Lower leg skin (tissue), 4 donors: Measurements from ENCODE around the gene DOCK1. TPM values are rescaled to one million over a fixed set of nuclear protein-coding genes. Genes with fewer than 3 reads are reported as not detected.

Experiments
- DNase-seq, 2 donors: peaks; one replicate each; pipeline ENCODE4 v3.0.0-alpha.2; 2019; ENCODE audit warnings: low spot score in 2 of 2
- H3K4me3 ChIP-seq: fragments of 200-600 bp; sonication (generic); 2 replicates; pipeline ENCODE4 v1.5.1; 2017; ENCODE audit warnings: mild to moderate bottlenecking, low read depth; ENCODE audit not compliant: poor library complexity, severe bottlenecking
- POLR2A ChIP-seq, 2 donors: fragments of 450-650 bp; IDR thresholded peaks; one replicate each; pipeline ENCODE4 v1.6.1; 2016 to 2017; ENCODE audit warnings: antibody characterized with exemption in 2 of 2, mild to moderate bottlenecking in 1 of 2, moderate library complexity in 1 of 2
- WGBS, 2 donors: methylation state at CpG; one replicate each; pipeline ENCODE4 v1.1.5; 2018; 5-methylcytosine and 5-hydroxymethylcytosine counted together
- intact Hi-C: fragments of 100-400 bp; cut with DNase I; formaldehyde crosslinking; loops from one replicate; pipeline ENCODE4 v1.15.0; 2023; ENCODE audit warnings: low total_unique reads
- total RNA-seq, 4 donors: library from RNA; depleted of rRNA; stranded (reverse); fragments of >200 nt; gene quantifications; one replicate each; pipeline ENCODE4 v1.1.0, GENCODE V29; 2016
- TF ChIP-seq, protein P1 (sequence below), 3 donors: fragments of 450-650 bp; IDR thresholded peaks; one replicate each; pipeline ENCODE4 v1.5.1; 2016; ENCODE audit warnings: antibody characterized with exemption in 3 of 3, mild to moderate bottlenecking in 3 of 3, moderate library complexity in 2 of 3

The DOCK1 gene
- total RNA-seq, 4 donors from 2014 or later = 76.6 to 108 (median 83.4) TPM

DNA sequence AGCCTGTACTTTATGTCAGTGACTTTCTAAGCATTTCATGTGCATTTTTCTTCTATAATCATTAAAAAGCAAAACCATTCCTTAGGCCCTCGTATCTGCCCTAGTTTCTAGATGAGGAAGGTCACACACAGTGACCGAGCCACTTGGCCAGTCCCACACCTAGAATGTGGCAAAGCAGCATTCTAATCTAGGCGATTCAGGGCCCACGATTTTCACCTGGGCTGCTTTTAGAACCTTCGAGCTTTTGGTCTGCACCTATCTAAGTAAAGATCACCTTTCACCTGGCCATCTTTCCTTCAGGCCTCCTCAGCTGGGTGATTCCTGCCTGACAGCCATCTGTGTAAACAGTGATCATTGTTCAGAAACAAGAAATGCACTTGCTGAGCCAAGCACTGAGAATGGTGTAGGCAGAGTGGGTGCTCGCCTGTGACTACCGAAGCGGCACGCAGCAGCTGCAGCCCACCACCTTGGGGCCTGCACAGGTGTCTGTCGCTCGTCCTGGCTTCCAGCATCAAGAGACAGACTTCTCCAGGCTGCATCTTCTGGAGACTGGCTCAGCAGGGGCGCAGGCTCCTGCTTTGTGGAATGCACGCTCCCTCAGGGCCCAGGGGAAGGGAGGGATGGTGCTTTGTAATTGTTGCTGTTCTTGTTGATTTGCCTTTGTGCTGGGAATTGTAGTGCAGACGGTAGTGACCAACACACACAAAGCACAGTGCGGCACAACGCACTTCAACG lies 440.2 kb downstream of the DOCK1 start:
- intact Hi-C loops = no loop called here
- no peak overlapping the region for H3K4me3 ChIP-seq
- 95 to 99% methylated on average over 17 of the region's 17 CpGs for WGBS, 2 donors
- TF ChIP-seq, protein P1, sequence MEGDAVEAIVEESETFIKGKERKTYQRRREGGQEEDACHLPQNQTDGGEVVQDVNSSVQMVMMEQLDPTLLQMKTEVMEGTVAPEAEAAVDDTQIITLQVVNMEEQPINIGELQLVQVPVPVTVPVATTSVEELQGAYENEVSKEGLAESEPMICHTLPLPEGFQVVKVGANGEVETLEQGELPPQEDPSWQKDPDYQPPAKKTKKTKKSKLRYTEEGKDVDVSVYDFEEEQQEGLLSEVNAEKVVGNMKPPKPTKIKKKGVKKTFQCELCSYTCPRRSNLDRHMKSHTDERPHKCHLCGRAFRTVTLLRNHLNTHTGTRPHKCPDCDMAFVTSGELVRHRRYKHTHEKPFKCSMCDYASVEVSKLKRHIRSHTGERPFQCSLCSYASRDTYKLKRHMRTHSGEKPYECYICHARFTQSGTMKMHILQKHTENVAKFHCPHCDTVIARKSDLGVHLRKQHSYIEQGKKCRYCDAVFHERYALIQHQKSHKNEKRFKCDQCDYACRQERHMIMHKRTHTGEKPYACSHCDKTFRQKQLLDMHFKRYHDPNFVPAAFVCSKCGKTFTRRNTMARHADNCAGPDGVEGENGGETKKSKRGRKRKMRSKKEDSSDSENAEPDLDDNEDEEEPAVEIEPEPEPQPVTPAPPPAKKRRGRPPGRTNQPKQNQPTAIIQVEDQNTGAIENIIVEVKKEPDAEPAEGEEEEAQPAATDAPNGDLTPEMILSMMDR (IDR thresholded peaks at IDR 0.05) = no peak
- peak in 1 of 2 donors; percentile 63 for DNase-seq

DNA sequence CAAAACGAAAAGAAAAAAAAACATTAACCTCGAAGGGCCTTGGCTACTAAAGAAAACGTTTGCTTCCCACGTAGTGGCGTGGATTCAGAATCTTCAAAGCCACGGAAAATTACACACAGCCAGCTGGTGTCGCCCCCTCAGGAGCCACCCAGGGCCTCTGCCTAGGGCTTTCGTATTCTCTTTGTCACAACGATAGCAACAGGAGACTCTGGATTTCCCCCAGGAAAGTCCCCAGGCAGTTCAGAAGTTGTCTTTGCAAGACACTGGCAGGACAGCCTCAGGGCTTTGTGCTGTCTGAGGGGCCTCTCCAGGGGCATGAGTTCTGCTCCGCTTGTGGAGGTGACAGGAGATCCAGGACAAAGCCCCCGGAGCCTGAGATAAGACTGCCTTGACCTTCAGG lies 441.4 kb downstream of the DOCK1 start:
- no peak overlapping the region for H3K4me3 ChIP-seq
- TF ChIP-seq, protein P1 (IDR thresholded peaks at IDR 0.05) = no peak
- no peak for TF ChIP-seq POLR2A (IDR thresholded peaks at IDR 0.05)
- intact Hi-C loops = no loop called here
- 86% methylated on average over 11 of the region's 11 CpGs for WGBS, 2 donors
- DNase-seq = peak in 1 of 2 donors; percentile 21

DNA sequence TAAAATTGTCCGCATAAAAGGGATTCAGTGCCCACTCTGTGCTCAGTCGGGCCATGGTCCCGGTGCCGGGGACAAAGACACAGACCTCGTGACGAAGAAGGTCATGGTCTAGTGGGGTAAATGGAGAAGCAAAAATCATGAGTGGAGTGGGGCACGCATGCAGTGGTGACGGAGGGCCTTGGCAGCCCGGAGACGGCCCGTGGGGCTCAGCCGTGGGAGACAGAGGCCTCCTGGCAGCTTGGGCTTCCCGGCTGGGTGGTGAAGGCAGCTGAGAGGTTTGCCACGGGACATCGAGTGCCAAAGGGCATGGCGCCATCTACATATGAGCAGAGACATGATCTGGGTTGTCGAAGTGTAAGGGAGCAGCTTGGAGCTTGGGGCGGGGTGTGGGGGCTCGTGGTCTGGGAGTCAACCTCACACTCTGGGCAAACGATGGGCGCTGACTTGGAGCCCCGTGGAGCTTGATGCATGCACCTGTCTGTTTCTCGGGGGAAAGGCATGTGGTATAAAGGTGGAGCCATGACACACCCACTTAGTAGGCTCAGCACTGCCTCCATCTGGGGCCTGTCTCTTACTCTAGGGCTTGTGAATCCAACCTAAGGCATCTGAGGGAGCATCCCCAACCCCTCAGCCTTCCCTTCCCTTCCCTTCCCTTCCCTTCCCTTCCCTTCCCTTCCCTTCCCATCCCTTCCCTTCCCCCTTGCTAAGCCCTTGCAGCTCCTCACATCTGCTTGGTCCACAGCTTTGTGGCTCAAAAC lies 442.2 kb downstream of the DOCK1 start:
- TF ChIP-seq POLR2A (IDR thresholded peaks at IDR 0.05) = no peak
- H3K4me3 ChIP-seq = no peak overlapping the region
- intact Hi-C loops = no loop called here
- peak in 1 of 2 donors; percentile 68 for DNase-seq
- 78 to 88% methylated on average over 23 of the region's 23 CpGs for WGBS, 2 donors

DNA sequence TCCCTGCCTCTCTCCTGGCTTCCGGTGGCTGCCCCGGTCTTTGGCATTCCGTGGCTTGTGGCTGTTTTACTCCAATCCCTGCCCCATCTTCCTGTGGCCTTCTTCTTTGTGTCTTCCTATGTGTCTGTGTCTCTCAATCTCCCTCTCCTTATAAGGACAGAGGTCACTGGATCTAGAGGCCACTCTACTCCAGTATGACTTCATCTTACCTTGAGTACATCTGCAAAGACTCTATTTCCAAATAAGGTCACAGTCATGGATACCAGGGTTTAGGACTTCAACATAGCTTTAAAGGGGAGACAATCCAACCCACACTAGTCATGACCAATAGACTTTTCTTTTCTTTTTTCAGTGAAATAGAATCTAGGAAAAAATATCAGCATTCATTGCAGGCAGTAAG lies 444.5 kb downstream of the DOCK1 start:
- no peak overlapping the region for H3K4me3 ChIP-seq
- TF ChIP-seq, protein P1 (IDR thresholded peaks at IDR 0.05) = no peak
- no peak for TF ChIP-seq POLR2A (IDR thresholded peaks at IDR 0.05)
- DNase-seq = no peak
- intact Hi-C loops = no loop called here
- WGBS, 2 donors = 100% methylated on average over 3 of the region's 3 CpGs

DNA sequence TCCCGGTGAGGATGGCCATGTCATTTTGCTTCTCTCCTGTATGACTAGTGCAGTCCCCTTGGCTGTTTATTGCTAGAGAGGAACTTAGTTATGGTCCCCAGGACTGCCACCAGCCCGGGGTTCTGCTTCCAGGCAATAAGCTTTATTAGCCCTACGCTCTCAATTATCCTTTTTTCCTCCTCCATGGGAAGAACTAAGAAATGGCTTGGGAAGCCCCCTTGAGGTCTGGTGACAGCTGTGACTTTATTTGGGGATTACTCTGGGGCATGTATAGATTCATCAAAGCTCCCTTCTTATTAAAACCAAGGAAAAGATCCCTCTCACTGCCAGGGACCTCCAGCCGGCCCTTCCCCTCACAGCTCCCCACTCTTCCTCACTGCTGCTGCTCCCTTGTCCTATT lies 446.3 kb downstream of the DOCK1 start:
- intact Hi-C loops = no loop called here
- H3K4me3 ChIP-seq = no peak overlapping the region
- WGBS, 2 donors = 84 to 89% methylated on average over 4 of the region's 4 CpGs
- DNase-seq = no peak
- TF ChIP-seq, protein P1 (IDR thresholded peaks at IDR 0.05) = no peak
- TF ChIP-seq POLR2A (IDR thresholded peaks at IDR 0.05) = no peak

DNA sequence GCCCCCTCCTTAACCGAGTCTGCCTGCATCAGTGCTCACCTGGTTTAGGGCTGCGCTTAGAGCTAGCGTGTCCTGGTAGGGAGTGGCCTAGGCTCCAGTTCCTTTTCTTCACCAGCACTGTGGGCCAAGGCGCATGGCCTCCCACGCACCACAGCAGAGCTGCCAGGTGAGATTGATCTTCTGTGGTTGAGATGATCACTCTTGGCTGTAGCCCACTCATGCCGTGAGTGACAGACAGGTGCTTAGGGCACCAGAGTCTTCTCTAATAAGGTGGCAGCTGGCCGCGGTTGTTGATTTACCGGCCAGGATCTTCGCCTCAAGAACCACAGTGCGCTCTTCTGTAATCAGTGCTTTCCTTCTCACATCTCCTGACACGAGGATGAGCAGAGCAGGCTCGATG lies 448.3 kb downstream of the DOCK1 start:
- intact Hi-C loops = no loop called here
- no peak overlapping the region for H3K4me3 ChIP-seq
- DNase-seq = no peak
- 80 to 88% methylated on average over 11 to 13 of the region's 13 CpGs for WGBS, 2 donors
- TF ChIP-seq POLR2A (IDR thresholded peaks at IDR 0.05) = no peak
- TF ChIP-seq, protein P1 (IDR thresholded peaks at IDR 0.05) = no peak
